MCF 10A (cell line): ENCODE results near the gene SECISBP2L. TPM values are rescaled to one million over a fixed set of nuclear protein-coding genes. Genes with fewer than 3 reads are reported as not detected.

Source experiments
- BruUV-seq: library from RNA; stranded (reverse); fragments of 400-500 nt; replicated peaks from 2 replicates; lab custom pipeline; 2021; lab: Mats Ljungman, UMichigan
- CTCF ChIA-PET: fragments of 300-600 bp; sonication (Branson Sonifier 250); formaldehyde crosslinking; extraction: SDS; loops from one replicate; lab custom pipeline; 2021; ENCODE audit warnings: antibody characterized with exemption, inconsistent platforms; lab: Yijun Ruan, JAX
- POLR2A ChIA-PET: fragments of 300-600, 350-650 bp; sonication (Branson Sonifier 250); formaldehyde crosslinking; extraction: SDS; loops from one replicate; lab custom pipeline; 2020; ENCODE audit warnings: antibody characterized with exemption, inconsistent platforms; lab: Yijun Ruan, JAX
- DNase-seq: peaks from one replicate; pipeline ENCODE4 v3.0.0-alpha.2; 2018; ENCODE audit not compliant: unreplicated experiment
- H3K27ac Mint-ChIP-seq: one replicate; pipeline ENCODE4 v1.8.0; 2022; ENCODE audit warnings: mild to moderate bottlenecking, low read depth, mixed read lengths; ENCODE audit not compliant: unreplicated experiment
- H3K27me3 Mint-ChIP-seq: one replicate; pipeline ENCODE4 v1.8.0; 2022; ENCODE audit warnings: mixed read lengths; ENCODE audit not compliant: insufficient read depth, unreplicated experiment
- H3K36me3 Mint-ChIP-seq: one replicate; pipeline ENCODE4 v1.8.0; 2022; ENCODE audit warnings: mild to moderate bottlenecking, moderate library complexity, mixed read lengths; ENCODE audit not compliant: insufficient read depth, unreplicated experiment
- H3K4me1 Mint-ChIP-seq: one replicate; pipeline ENCODE4 v1.8.0; 2022; ENCODE audit warnings: mixed read lengths; ENCODE audit not compliant: insufficient read depth, unreplicated experiment
- H3K4me3 Mint-ChIP-seq: one replicate; pipeline ENCODE4 v1.8.0; 2022; ENCODE audit warnings: mild to moderate bottlenecking, moderate library complexity, mixed read lengths; ENCODE audit not compliant: unreplicated experiment
- H3K9me3 Mint-ChIP-seq: one replicate; pipeline ENCODE4 v1.8.0; 2022; ENCODE audit warnings: mixed read lengths; ENCODE audit not compliant: unreplicated experiment
- intact Hi-C: fragments of 100-400 bp; cut with micrococcal nuclease; formaldehyde crosslinking; loops from 2 replicates; pipeline ENCODE4 v1.14.1; 2022
- total RNA-seq: library from RNA; stranded (reverse); gene quantifications from 2 replicates; pipeline ENCODE4 v1.2.3, GENCODE V29; 2022
- TF ChIP-seq, protein P1 (sequence below): fragments of 200-600 bp; IDR thresholded peaks from one replicate; pipeline ENCODE4 v1.8.0; 2022; ENCODE audit warnings: antibody characterized with exemption, mild to moderate bottlenecking; ENCODE audit not compliant: unreplicated experiment

The SECISBP2L gene
- total RNA-seq, 1 experiment from 2014 or later = 19.6 TPM

GRCh38 chr15:48945386-48945785, 100.9 kb downstream of the SECISBP2L start:
- DNase-seq = peak; percentile 23
- intact Hi-C loops = no loop called here
- POLR2A ChIA-PET = interaction anchor here (1.0 to 1.3 kb wide), 2 partner anchors 23 to 68 kb away, joined by 4 read pairs; partner anchors contain the start of gene EID1

GRCh38 chr15:48941904-48942303, 104.3 kb downstream of the SECISBP2L start:
- Mint-ChIP-seq H3K27ac (no peak overlapping the region), H3K4me3 (no peak overlapping the region), H3K9me3 (no peaks in the 10 kb centered on the region), H3K4me1 (peaks cover 35% of the 10 kb centered on the region), H3K36me3 (no peaks in the 10 kb centered on the region), H3K27me3 (no peaks in the 10 kb centered on the region)
- intact Hi-C loops = no loop called here
- ChIA-PET POLR2A (interaction anchor here (0.6 to 1.2 kb wide), 2 partner anchors 16 to 22 kb away, joined by 3 to 6 read pairs; partner anchors contain the start of gene SHC4), CTCF (interaction anchor here (0.6 to 1.2 kb wide), 4 partner anchors 34 to 140 kb away, joined by 3 to 4 read pairs (median 3); partner anchors contain the start of gene EID1)
- TF ChIP-seq, protein P1, sequence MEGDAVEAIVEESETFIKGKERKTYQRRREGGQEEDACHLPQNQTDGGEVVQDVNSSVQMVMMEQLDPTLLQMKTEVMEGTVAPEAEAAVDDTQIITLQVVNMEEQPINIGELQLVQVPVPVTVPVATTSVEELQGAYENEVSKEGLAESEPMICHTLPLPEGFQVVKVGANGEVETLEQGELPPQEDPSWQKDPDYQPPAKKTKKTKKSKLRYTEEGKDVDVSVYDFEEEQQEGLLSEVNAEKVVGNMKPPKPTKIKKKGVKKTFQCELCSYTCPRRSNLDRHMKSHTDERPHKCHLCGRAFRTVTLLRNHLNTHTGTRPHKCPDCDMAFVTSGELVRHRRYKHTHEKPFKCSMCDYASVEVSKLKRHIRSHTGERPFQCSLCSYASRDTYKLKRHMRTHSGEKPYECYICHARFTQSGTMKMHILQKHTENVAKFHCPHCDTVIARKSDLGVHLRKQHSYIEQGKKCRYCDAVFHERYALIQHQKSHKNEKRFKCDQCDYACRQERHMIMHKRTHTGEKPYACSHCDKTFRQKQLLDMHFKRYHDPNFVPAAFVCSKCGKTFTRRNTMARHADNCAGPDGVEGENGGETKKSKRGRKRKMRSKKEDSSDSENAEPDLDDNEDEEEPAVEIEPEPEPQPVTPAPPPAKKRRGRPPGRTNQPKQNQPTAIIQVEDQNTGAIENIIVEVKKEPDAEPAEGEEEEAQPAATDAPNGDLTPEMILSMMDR = no peak
- no peak for DNase-seq
- BruUV-seq = no TSS peak

More at GRCh38 chr15:48945386-48945785, 100.9 kb downstream of the SECISBP2L start:
- no peaks in the 10 kb centered on the region for H3K36me3 Mint-ChIP-seq
- H3K4me1 Mint-ChIP-seq = peaks cover 23% of the 10 kb centered on the region
- H3K4me3 Mint-ChIP-seq = no peak overlapping the region
- no peaks in the 10 kb centered on the region for H3K9me3 Mint-ChIP-seq
- TF ChIP-seq, protein P1 = no peak
- no peaks in the 10 kb centered on the region for H3K27me3 Mint-ChIP-seq
- no TSS peak for BruUV-seq
- H3K27ac Mint-ChIP-seq = no peak overlapping the region
- CTCF ChIA-PET = interaction anchor here (0.9 to 1.1 kb wide), 3 partner anchors 21 to 200 kb away, joined by 3 read pairs; no protein-coding TSS in a partner anchor

DNA sequence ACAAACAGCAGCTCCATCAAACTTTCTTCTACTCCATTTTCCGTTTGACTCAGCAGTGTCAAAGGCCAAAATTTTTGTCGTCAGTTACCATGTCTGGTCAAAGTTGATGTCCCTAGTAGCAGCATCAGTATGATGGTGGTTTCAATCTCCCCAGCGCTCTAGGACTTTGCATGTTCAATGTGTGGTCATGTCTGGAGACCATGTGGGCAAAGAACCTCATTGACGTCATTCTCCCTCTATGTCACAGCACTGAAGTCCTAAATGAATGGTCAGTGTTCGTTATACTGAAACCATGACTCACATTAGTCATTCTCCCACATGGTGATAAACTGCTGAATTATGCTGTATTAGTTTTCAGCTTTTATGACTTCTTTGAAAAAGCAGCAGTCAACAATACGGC, 105.7 kb downstream of the SECISBP2L start:
- H3K4me1 Mint-ChIP-seq = peaks cover 26% of the 10 kb centered on the region
- POLR2A ChIA-PET = interaction anchor here (0.8 to 2.2 kb wide), 6 partner anchors 14 to 63 kb away, joined by 3 to 16 read pairs (median 4); partner anchors contain the start of genes EID1 and SHC4
- CTCF ChIA-PET = interaction anchor here (0.6 to 2.2 kb wide), 3 partner anchors 32 to 209 kb away, joined by 3 to 7 read pairs (median 3); no protein-coding TSS in a partner anchor
- H3K36me3 Mint-ChIP-seq = no peaks in the 10 kb centered on the region
- DNase-seq = peak; percentile 65
- H3K9me3 Mint-ChIP-seq = no peaks in the 10 kb centered on the region
- H3K4me3 Mint-ChIP-seq = no peak overlapping the region
- H3K27ac Mint-ChIP-seq = no peak overlapping the region
- intact Hi-C loops = no loop called here
- TF ChIP-seq, protein P1 = no peak
- BruUV-seq = no TSS peak
- H3K27me3 Mint-ChIP-seq = no peaks in the 10 kb centered on the region

- H3K4me1 Mint-ChIP-seq = peaks cover 22% of the 10 kb centered on the region
These were observed 106.6 kb downstream of the SECISBP2L start for GRCh38 chr15:48939648-48940047.

More at GRCh38 chr15:48939648-48940047, 106.6 kb downstream of the SECISBP2L start:
- TF ChIP-seq, protein P1 = no peak
- no peak overlapping the region for H3K27ac Mint-ChIP-seq
- ChIA-PET POLR2A (interaction anchor here (0.7 to 2.2 kb wide), 8 partner anchors 14 to 62 kb away, joined by 3 to 16 read pairs (median 4); partner anchors contain the start of genes EID1 and SHC4), CTCF (interaction anchor here (0.5 to 2.2 kb wide), 6 partner anchors 24 to 1457 kb away, joined by 3 to 7 read pairs (median 3); partner anchors contain the start of genes GALK2 and SHC4)
- no peaks in the 10 kb centered on the region for H3K27me3 Mint-ChIP-seq
- peak; percentile 90 for DNase-seq
- H3K9me3 Mint-ChIP-seq = no peaks in the 10 kb centered on the region
- H3K36me3 Mint-ChIP-seq = no peaks in the 10 kb centered on the region
- intact Hi-C loops = no loop called here
- H3K4me3 Mint-ChIP-seq = no peak overlapping the region
- no TSS peak for BruUV-seq
